Spleen (tissue), 11 donors: ENCODE data around the gene UBR2. TPM values are rescaled to one million over a fixed set of nuclear protein-coding genes. Genes with fewer than 3 reads are reported as not detected.

Experiments
- DNase-seq: peaks from one replicate; pipeline ENCODE4 v3.0.0-alpha.2; 2020
- H3K27ac ChIP-seq, 8 donors: fragments of 200-600 bp; sonication (generic) in 7 of 8; 1 replicate in 4 of 8; 2 replicates in 4 of 8; pipeline versions ENCODE4 v1.5.0 to v1.8.0; 2016 to 2021; ENCODE audit warnings: inconsistent platforms in 4 of 8, mild to moderate bottlenecking in 4 of 8, moderate library complexity in 1 of 8
- H3K27me3 ChIP-seq, 7 donors: fragments of 200-600 bp; sonication (generic) in 6 of 7; replicated peaks in 1 of 7; 1 replicate in 4 of 7; 2 replicates in 3 of 7; pipeline versions ENCODE4 v1.5.0 to v1.8.0; 2016 to 2021; ENCODE audit warnings: inconsistent platforms in 3 of 7, mild to moderate bottlenecking in 1 of 7
- H3K36me3 ChIP-seq, 6 donors: fragments of 200-600 bp; sonication (generic) in 5 of 6; 1 replicate in 4 of 6; 2 replicates in 2 of 6; pipeline versions ENCODE4 v1.5.0 to v1.8.0; 2016 to 2021; ENCODE audit warnings: inconsistent platforms in 2 of 6
- H3K4me1 ChIP-seq, 6 donors: fragments of 200-600 bp; sonication (generic) in 5 of 6; 1 replicate in 3 of 6; 2 replicates in 3 of 6; pipeline versions ENCODE4 v1.5.0 to v1.8.0; 2016 to 2021; ENCODE audit warnings: inconsistent platforms in 3 of 6
- H3K4me3 ChIP-seq, 8 donors: fragments of 200-600 bp; sonication (generic) in 7 of 8; 1 replicate in 4 of 8; 2 replicates in 4 of 8; pipeline versions ENCODE4 v1.5.0 to v1.8.0; 2016 to 2021; ENCODE audit warnings: inconsistent platforms in 4 of 8, mild to moderate bottlenecking in 4 of 8, moderate library complexity in 2 of 8
- H3K9me3 ChIP-seq, 8 donors: fragments of 200-600 bp; sonication (generic) in 7 of 8; 1 replicate in 4 of 8; 2 replicates in 4 of 8; pipeline versions ENCODE4 v1.5.0 to v1.8.0; 2016 to 2021; ENCODE audit warnings: inconsistent platforms in 4 of 8
- CTCF ChIP-seq, 11 experiments: fragments of 200-600 bp in 7 of 11; fragments of 450-650 bp in 4 of 11; sonication (generic) in 4 of 11; IDR thresholded peaks in 8 of 11; conservative IDR thresholded peaks in 3 of 11; 1 replicate in 7 of 11; 2 replicates in 4 of 11; pipeline versions ENCODE4 v1.4.0 to v1.8.0; 2016 to 2021; ENCODE audit warnings: antibody characterized with exemption in 11 of 11, inconsistent platforms in 4 of 11, mild to moderate bottlenecking in 1 of 11
- POLR2A ChIP-seq, 3 donors: fragments of 450-650 bp; IDR thresholded peaks; one replicate each; pipeline ENCODE4 v1.5.1; 2017; ENCODE audit warnings: antibody characterized with exemption in 3 of 3, mild to moderate bottlenecking in 1 of 3
- POLR2AphosphoS5 ChIP-seq, 3 donors: sonication (generic); formaldehyde crosslinking; IDR thresholded peaks; one replicate each; pipeline ENCODE4 v1.5.1; 2017; ENCODE audit warnings: antibody characterized with exemption in 3 of 3
- WGBS, 5 donors: extraction: QIAGEN DNeasy Blood & Tissue Kit in 3 of 5; methylation state at CpG; one replicate each; pipeline versions ENCODE4 v1.1.5 to v1.1.7; 2013 to 2018; 5-methylcytosine and 5-hydroxymethylcytosine counted together
- intact Hi-C: fragments of 100-400 bp; cut with DNase I; formaldehyde crosslinking; loops from one replicate; pipeline ENCODE4 v1.15.0; 2023; ENCODE audit warnings: low total_unique reads
- polyA plus RNA-seq, 3 donors: library from polyadenylated mRNA; stranded (reverse); fragments of 200-250 nt; gene quantifications; one replicate each; pipeline ENCODE4 v1.2.1, GENCODE V29; 2013
- total RNA-seq, 7 donors: library from RNA; depleted of rRNA in 3 of 7; stranded (reverse); fragments of >200 nt in 3 of 7; fragmentation: NEBNext Ultra II Directional in 4 of 7; extraction: Animal tissue kit (Norgen Biotek cat#: 25700) in 4 of 7; gene quantifications; one replicate each; pipeline versions ENCODE4 v1.1.0 to v1.2.1, GENCODE V29; 2016 to 2021
- donor health status: healthy with polysubstance abuse.
- donor health status: DM: no; HTN: no; CAD: no; lungs with moderate emphysema.
- donor health status: DM: no; HTN: no; CAD: no.
- donor health status: Bipolar disorder and iron deficiency.
- donor health status: healthy.
- donor health status: DM: no; HTN: no; CAD: no.
- donor health status: DM: yes; HTN: yes; CAD: no.

The UBR2 gene
- total and polyA plus RNA-seq, 10 donors, result 7.4 to 51.8 (median 43.7) TPM

GRCh38 chr6:42704251-42704936 is 140.6 kb downstream of the UBR2 start:
- intact Hi-C loops, result no loop called here
- Histone ChIP-seq H3K27ac (no peak overlapping the region), H3K4me1 (no peaks in the 10 kb centered on the region), H3K9me3 (no peaks in the 10 kb centered on the region), H3K4me3 (peak overlapping the region in 2 of 8 donors; percentile 39 to 49), H3K27me3 (no peaks in the 10 kb centered on the region), H3K36me3 (no peaks in the 10 kb centered on the region)
- no peak for DNase-seq
- no peak for TF ChIP-seq CTCF (IDR thresholded peaks at IDR 0.05 in 8 of 11, conservative IDR thresholded peaks at IDR 0.05 in 3 of 11)
- peak; percentile 5 to 48 (median 25) for TF ChIP-seq POLR2AphosphoS5 (IDR thresholded peaks at IDR 0.05)
- WGBS, 5 donors, result 47 to 81% (median 75%) methylated on average over 19 to 24 of the region's 24 CpGs

DNA sequence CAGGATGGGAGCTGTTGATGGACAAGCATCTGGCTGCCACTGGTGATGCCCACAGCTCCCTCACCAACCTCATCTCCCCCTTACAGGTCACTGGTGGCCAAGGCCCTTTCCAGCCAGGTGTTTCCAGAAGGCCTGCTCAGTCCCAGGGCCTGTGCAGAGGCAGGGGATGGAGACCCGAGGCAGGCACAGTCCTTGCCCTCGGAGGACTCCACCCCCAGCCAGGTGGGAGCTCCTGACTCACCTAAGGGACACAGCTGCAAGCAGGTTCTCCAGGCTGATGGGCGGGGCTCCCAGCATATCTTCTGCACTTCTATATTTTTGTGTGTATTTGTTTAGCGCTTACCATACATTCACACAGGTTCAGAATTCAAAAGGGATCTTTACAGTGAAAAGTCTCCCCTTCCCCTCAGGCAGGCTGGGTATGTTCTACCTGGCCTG is 141.1 kb downstream of the UBR2 start:
- Histone ChIP-seq H3K4me1 (no peaks in the 10 kb centered on the region), H3K4me3 (no peak overlapping the region), H3K36me3 (no peaks in the 10 kb centered on the region), H3K9me3 (no peaks in the 10 kb centered on the region), H3K27me3 (no peaks in the 10 kb centered on the region), H3K27ac (no peak overlapping the region)
- intact Hi-C loops, result no loop called here
- no peak for DNase-seq
- WGBS, 5 donors, result 87 to 92% (median 90%) methylated on average over 2 to 4 of the region's 4 CpGs
- TF ChIP-seq POLR2A (IDR thresholded peaks at IDR 0.05), result no peak
- no peak for TF ChIP-seq POLR2AphosphoS5 (IDR thresholded peaks at IDR 0.05)
- TF ChIP-seq CTCF (IDR thresholded peaks at IDR 0.05 in 8 of 11, conservative IDR thresholded peaks at IDR 0.05 in 3 of 11), result no peak

DNA sequence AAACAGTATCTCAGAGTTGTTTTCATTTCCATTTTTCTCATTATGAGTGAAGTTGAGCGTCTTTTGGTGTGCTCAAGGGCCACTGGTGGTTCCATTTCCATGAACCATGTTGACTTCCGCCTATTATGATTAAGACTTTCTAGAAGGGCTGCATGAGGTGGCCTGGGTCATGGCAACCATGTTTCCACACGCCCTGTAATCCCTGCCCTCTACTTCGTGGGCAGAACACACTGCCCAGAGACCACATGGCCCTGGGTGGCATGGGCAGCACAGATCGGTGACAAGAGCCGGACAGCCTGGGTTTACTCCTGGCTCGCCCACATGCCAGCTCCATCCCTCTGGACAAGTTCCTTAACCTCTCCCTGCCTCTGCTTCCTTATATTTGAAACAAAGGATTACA is 143.8 kb downstream of the UBR2 start:
- H3K9me3 ChIP-seq, result peaks cover 0 to 14% (median 9%) of the 10 kb centered on the region in 8 donors
- WGBS, 5 donors, result 81 to 92% (median 88%) methylated on average over 7 of the region's 7 CpGs

More for the DNA sequence above, 143.8 kb downstream of the UBR2 start:
- H3K36me3 ChIP-seq, result no peaks in the 10 kb centered on the region
- no peaks in the 10 kb centered on the region for H3K27me3 ChIP-seq
- no peak overlapping the region for H3K4me3 ChIP-seq
- TF ChIP-seq POLR2AphosphoS5 (IDR thresholded peaks at IDR 0.05), result no peak
- no peak for TF ChIP-seq CTCF (IDR thresholded peaks at IDR 0.05 in 8 of 11, conservative IDR thresholded peaks at IDR 0.05 in 3 of 11)
- no peak for TF ChIP-seq POLR2A (IDR thresholded peaks at IDR 0.05)
- intact Hi-C loops, result no loop called here
- H3K4me1 ChIP-seq, result no peaks in the 10 kb centered on the region
- no peak for DNase-seq
- no peak overlapping the region for H3K27ac ChIP-seq
